Skeletal muscle tissue (tissue), 4 donors: ENCODE data around the gene ZNF428. TPM values are rescaled to one million over a fixed set of nuclear protein-coding genes. Genes with fewer than 3 reads are reported as not detected.
A peak's percentile ranks its signal among the peaks of the same experiment; 100 is the strongest.

Source experiments
- H3K27ac ChIP-seq: one replicate; pipeline ENCODE4 v1.7.0; 2013; ENCODE audit warnings: mild to moderate bottlenecking, low read depth, low read length, inconsistent platforms
- H3K27me3 ChIP-seq, 3 donors: one replicate each; pipeline ENCODE4 v1.7.0; 2013; ENCODE audit warnings: low read length in 3 of 3; ENCODE audit not compliant: control insufficient read depth in 3 of 3, insufficient read depth in 3 of 3
- H3K36me3 ChIP-seq, 3 donors: one replicate each; pipeline ENCODE4 v1.7.0; 2013; ENCODE audit warnings: low read length in 3 of 3; ENCODE audit not compliant: control insufficient read depth in 3 of 3, insufficient read depth in 3 of 3
- H3K4me1 ChIP-seq, 3 donors: one replicate each; pipeline ENCODE4 v1.7.0; 2013; ENCODE audit warnings: low read length in 3 of 3, mild to moderate bottlenecking in 3 of 3; ENCODE audit not compliant: control insufficient read depth in 3 of 3, insufficient read depth in 3 of 3
- H3K4me3 ChIP-seq, 3 donors: one replicate each; pipeline ENCODE4 v1.7.0; 2013; ENCODE audit warnings: low read length in 3 of 3
- H3K9ac ChIP-seq, 3 donors: one replicate each; pipeline ENCODE4 v1.7.0; 2013; ENCODE audit warnings: low read length in 3 of 3, mild to moderate bottlenecking in 3 of 3, moderate library complexity in 2 of 3, low read depth in 1 of 3
- H3K9me3 ChIP-seq, 3 donors: one replicate each; pipeline ENCODE4 v1.7.0; 2013; ENCODE audit warnings: low read length in 3 of 3; ENCODE audit not compliant: control insufficient read depth in 3 of 3
- total RNA-seq: library from RNA; depleted of rRNA; stranded (reverse); fragments of >200 nt; gene quantifications from one replicate; pipeline ENCODE4 v1.2.3, GENCODE V29; 2014
- donor health status: Osteomylitis.

Gene ZNF428
- total RNA-seq, 1 donor from 2014 or later, result 44.9 TPM

GRCh38 chr19:43595999-43596841 is 23.2 kb downstream of the ZNF428 start, which contains the start of the genes IRGQ and ZNF576:
IRGQ (minus strand) TSS chr19:43596134; CDS start chr19:43595338, 796 bp downstream.
ZNF576 (plus strand) TSS chr19:43596595; CDS start chr19:43597109, 514 bp downstream.
- Histone ChIP-seq H3K27ac (peak within 1 kb of the TSS; percentile 99), H3K36me3 (peaks cover 23 to 37% (median 31%) of the 10 kb centered on the region in 3 donors), H3K4me1 (peaks cover 32 to 48% (median 37%) of the 10 kb centered on the region in 3 donors)

DNA sequence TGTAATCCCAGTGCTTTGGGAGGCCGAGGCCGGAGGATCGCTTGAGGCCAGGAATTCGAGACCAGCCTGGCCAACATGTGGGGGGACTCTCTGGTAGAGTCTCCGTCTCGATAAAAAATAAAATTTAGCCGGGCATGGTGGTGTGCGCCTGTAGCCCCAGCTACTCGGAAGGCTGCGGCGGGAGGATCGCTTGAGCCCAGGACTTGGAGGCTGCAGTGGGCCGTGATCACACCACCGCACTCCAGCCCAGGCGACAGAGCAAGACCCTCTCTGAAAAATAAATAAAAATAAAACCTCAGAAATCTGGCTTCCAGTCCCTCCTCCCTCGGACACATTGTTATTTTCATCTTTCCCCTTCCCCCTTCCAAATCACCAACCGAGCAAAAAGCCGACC is 23.8 kb downstream of the ZNF428 start:
- no peaks in the 10 kb centered on the region for H3K27me3 ChIP-seq
- H3K4me1 ChIP-seq, result peaks cover 32 to 48% (median 37%) of the 10 kb centered on the region in 3 donors
- H3K27ac ChIP-seq, result peak overlapping the region; percentile 99
- peak overlapping the region; percentile 82 to 94 (median 85) for H3K4me3 ChIP-seq
- peak overlapping the region; percentile 86 to 91 (median 87) for H3K9ac ChIP-seq
- H3K9me3 ChIP-seq, result no peaks in the 10 kb centered on the region
- peaks cover 28 to 38% (median 32%) of the 10 kb centered on the region in 3 donors for H3K36me3 ChIP-seq

More at GRCh38 chr19:43595999-43596841, 23.2 kb downstream of the ZNF428 start, which contains the start of the genes IRGQ and ZNF576:
- no peaks in the 10 kb centered on the region for H3K27me3 ChIP-seq
- H3K9ac ChIP-seq, result peak within 1 kb of the TSS; percentile 98 to 99 (median 98)
- no peaks in the 10 kb centered on the region for H3K9me3 ChIP-seq
- H3K4me3 ChIP-seq, result peak within 1 kb of the TSS; percentile 94 to 99 (median 96)

- Histone ChIP-seq H3K4me1 (peaks cover 32 to 48% (median 37%) of the 10 kb centered on the region in 3 donors), H3K9me3 (no peaks in the 10 kb centered on the region), H3K9ac (peak overlapping the region; percentile 86 to 91 (median 87)), H3K36me3 (peaks cover 32 to 37% (median 33%) of the 10 kb centered on the region in 3 donors), H3K27ac (peak overlapping the region; percentile 99), H3K4me3 (peak overlapping the region; percentile 82 to 94 (median 85)), H3K27me3 (no peaks in the 10 kb centered on the region)
These were observed 24.5 kb downstream of the ZNF428 start for GRCh38 chr19:43594710-43595604.

GRCh38 chr19:43594081-43594697 is 25.2 kb downstream of the ZNF428 start:
- peak overlapping the region; percentile 86 to 91 (median 87) for H3K9ac ChIP-seq
- peaks cover 29 to 33% (median 32%) of the 10 kb centered on the region in 3 donors for H3K36me3 ChIP-seq
- no peaks in the 10 kb centered on the region for H3K27me3 ChIP-seq
- H3K9me3 ChIP-seq, result no peaks in the 10 kb centered on the region
- peak overlapping the region; percentile 99 for H3K27ac ChIP-seq
- peak overlapping the region in 2 of 3 donors; percentile 85 to 94 for H3K4me3 ChIP-seq
- H3K4me1 ChIP-seq, result peaks cover 32 to 48% (median 37%) of the 10 kb centered on the region in 3 donors

- no peak overlapping the region for H3K9ac ChIP-seq
- peaks cover 22 to 28% (median 26%) of the 10 kb centered on the region in 3 donors for H3K36me3 ChIP-seq
- H3K9me3 ChIP-seq, result no peaks in the 10 kb centered on the region
- H3K4me3 ChIP-seq, result no peak overlapping the region
- H3K4me1 ChIP-seq, result peaks cover 30 to 42% (median 36%) of the 10 kb centered on the region in 3 donors
- no peaks in the 10 kb centered on the region for H3K27me3 ChIP-seq
- H3K27ac ChIP-seq, result no peak overlapping the region
These were observed 26.6 kb downstream of the ZNF428 start for GRCh38 chr19:43592800-43593350.

DNA sequence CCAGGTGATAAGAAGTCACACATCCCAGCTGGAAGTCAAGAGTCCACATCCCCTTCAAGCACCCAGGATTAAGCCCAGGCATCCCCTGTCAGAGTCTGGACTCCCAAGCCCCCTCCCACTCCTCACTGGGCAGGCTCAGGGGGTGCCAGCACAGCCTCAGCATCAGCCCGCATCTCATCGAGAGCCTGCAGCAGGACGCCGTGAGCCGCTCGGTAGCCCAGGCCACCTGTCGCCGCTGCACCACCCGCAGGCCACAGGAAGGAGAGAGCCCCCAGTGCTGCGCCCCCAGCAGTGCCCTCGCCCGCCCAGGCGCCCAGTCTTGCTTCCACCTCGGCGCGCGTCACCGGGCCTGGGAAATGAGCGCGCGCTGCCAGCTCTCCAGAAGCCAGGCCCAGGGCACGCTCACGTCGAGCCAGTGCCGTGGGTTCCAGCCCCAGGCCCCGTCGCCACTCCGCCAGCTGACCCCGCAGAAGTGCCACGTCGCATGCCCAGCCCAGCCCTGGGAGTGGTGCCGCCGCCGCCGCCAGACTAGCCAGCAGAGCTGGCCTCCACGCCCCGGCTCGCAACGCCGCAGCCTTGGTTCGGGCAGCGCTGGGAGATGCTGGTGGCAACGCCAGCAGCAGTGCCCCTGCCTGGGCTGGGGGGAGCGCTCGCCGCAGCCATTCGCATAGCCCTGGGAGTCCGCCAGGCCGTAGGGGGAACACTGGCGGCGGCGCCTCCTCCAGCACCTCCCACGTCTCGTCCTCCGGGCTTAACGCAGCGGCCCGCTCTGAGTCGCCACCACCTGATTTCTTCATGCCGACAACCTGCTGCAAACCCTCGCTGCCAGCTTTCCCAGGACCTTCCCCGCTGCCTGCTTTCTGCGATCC is 27.3 kb downstream of the ZNF428 start:
- H3K36me3 ChIP-seq, result peaks cover 22 to 28% (median 26%) of the 10 kb centered on the region in 3 donors
- H3K4me3 ChIP-seq, result no peak overlapping the region
- H3K27me3 ChIP-seq, result no peaks in the 10 kb centered on the region
- peaks cover 23 to 35% (median 28%) of the 10 kb centered on the region in 3 donors for H3K4me1 ChIP-seq
- H3K27ac ChIP-seq, result no peak overlapping the region
- H3K9ac ChIP-seq, result no peak overlapping the region
- H3K9me3 ChIP-seq, result no peaks in the 10 kb centered on the region

DNA sequence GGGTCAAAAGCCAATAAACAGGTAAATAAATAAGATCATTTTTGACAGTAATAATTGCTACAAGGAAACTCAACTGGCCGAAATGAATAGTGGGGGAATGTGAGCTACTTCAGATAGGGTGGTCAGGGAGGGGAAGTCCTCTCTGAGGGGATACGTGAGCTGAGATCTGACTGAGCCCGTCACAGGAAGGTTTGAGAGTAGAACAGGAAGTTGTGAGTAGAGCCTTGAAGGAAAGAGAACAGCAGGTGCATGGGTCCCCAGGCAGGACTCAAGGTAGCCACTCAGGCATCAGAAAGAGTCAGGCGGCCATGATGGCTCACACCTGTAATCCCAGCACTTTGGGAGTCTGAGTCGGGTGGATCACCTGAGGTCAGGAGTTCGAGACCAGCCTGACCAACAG is 29.8 kb downstream of the ZNF428 start:
- H3K27ac ChIP-seq, result no peak overlapping the region
- peaks cover 26 to 38% (median 32%) of the 10 kb centered on the region in 3 donors for H3K36me3 ChIP-seq
- no peak overlapping the region for H3K9ac ChIP-seq
- H3K4me1 ChIP-seq, result peaks cover 10 to 16% (median 13%) of the 10 kb centered on the region in 3 donors
- H3K27me3 ChIP-seq, result no peaks in the 10 kb centered on the region
- H3K9me3 ChIP-seq, result no peaks in the 10 kb centered on the region
- no peak overlapping the region for H3K4me3 ChIP-seq

GRCh38 chr19:43589277-43589676 is 30.2 kb downstream of the ZNF428 start:
- H3K4me3 ChIP-seq, result no peak overlapping the region
- no peak overlapping the region for H3K27ac ChIP-seq
- peaks cover 7 to 12% (median 9%) of the 10 kb centered on the region in 3 donors for H3K4me1 ChIP-seq
- peaks cover 26 to 38% (median 32%) of the 10 kb centered on the region in 3 donors for H3K36me3 ChIP-seq
- H3K9ac ChIP-seq, result no peak overlapping the region
- no peaks in the 10 kb centered on the region for H3K9me3 ChIP-seq
- H3K27me3 ChIP-seq, result no peaks in the 10 kb centered on the region
